GM13977 (cell line): ENCODE data around the gene STK33.

Experiments
- DNase-seq: peaks from one replicate; pipeline ENCODE4 v3.0.0; 2012; ENCODE audit warnings: low spot score
- CTCF ChIP-seq: IDR thresholded peaks from 2 replicates; pipeline ENCODE4 v1.5.1; 2012; ENCODE audit warnings: mild to moderate bottlenecking, control low read depth; ENCODE audit not compliant: insufficient read depth; ENCODE audit errors: extremely low read depth, missing control alignments
- in situ Hi-C: fragments of 300-500 bp; cut with MboI; formaldehyde crosslinking; loops from one replicate; pipeline ENCODE4 v1.12.0; 2022; ENCODE audit warnings: low sequenced_read_pairs, low pct_unique_long_range_greater_than_20kb, mixed read lengths, inconsistent platforms; ENCODE audit not compliant: unreplicated experiment

Gene STK33

GRCh38 chr11:8512547-8512946 is 81.5 kb downstream of the STK33 start:
- no peak for TF ChIP-seq CTCF
- DNase-seq: no peak
- in situ Hi-C loops: no loop called here

- no peak for DNase-seq
- in situ Hi-C loops: no loop called here
- TF ChIP-seq CTCF: no peak
These were observed 90.1 kb downstream of the STK33 start for GRCh38 chr11:8503910-8504364.

- in situ Hi-C loops: no loop called here
- TF ChIP-seq CTCF: no peak
- no peak for DNase-seq
These were observed 92.2 kb downstream of the STK33 start for GRCh38 chr11:8501836-8502235.

GRCh38 chr11:8488395-8488794 is 105.6 kb downstream of the STK33 start:
- in situ Hi-C loops: no loop called here

GRCh38 chr11:8487261-8487660 is 106.8 kb downstream of the STK33 start:
- DNase-seq: no peak
- TF ChIP-seq CTCF: no peak

More at GRCh38 chr11:8488395-8488794, 105.6 kb downstream of the STK33 start:
- no peak for TF ChIP-seq CTCF
- DNase-seq: no peak

GRCh38 chr11:8484251-8484650 is 109.8 kb downstream of the STK33 start:
- in situ Hi-C loops: no loop called here
- DNase-seq: no peak
- no peak for TF ChIP-seq CTCF

More at GRCh38 chr11:8487261-8487660, 106.8 kb downstream of the STK33 start:
- in situ Hi-C loops: no loop called here

- no peak for DNase-seq
- in situ Hi-C loops: no loop called here
- TF ChIP-seq CTCF: no peak
These were observed 113.2 kb downstream of the STK33 start for GRCh38 chr11:8480858-8481257.
